ENCODE results near the gene IKZF4.
A peak's percentile ranks its signal among the peaks of the same experiment; 100 is the strongest.
"Not testable (repeated sequence)": the region's sequence is repeated elsewhere in the genome, so short reads cannot be mapped to it uniquely, and the experiment has no call there.

Gene IKZF4

DNA sequence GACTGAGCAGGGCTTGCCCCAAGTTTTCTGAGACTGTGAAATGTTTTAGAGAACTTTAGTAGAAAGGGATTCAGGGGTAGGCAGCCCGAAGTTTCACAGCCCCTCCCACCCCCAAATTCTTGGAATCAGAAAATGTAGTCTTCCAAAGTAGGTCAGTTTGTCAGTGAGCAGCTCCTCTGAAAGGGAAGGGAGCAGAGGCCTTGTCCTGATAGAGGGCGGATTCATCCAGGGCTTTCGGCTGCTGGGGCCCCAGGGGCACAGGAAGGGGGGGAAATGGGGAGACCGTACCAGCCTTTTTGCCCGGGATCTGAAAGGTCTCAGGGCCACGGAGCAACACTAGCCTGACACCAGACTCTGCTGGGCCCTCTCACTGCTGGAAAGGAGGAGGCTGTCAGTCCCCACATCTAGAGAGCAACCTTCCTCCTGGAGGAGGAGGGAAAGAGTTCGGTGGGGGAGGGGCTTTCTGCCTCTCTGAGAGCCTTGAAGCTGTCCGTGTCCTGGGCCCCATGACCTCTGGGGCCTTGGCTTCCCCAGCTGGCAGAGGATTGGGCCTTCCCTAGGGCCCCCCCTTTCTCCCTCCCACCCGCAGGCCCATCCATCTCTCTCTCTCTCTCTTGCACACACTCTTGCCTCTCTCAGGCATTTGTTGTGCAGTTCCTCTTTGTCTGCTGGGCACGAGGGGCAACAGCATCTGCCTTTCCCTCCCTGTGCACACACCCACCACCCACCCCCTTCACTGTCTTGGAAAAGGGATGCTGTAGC, at the start of gene IKZF4:
Gene IKZF4 (plus strand): TSS at position 621 of the 762 bp plus-strand sequence. CDS start 451 bp downstream, outside the sequence.
- peak; percentile 36 to 46 (median 37) for DNase-seq

GRCh38 chr12:55972042-55972441, 48.8 kb upstream of the IKZF4 start:
- DNase-seq: no peak

GRCh38 chr12:55972456-55972855, 48.4 kb upstream of the IKZF4 start:
- DNase-seq: no peak

- DNase-seq: no peak
These were observed 47.8 kb upstream of the IKZF4 start for GRCh38 chr12:55972911-55973598.

- DNase-seq: peak; percentile 99 to 100 (median 99)
These were observed 47.1 kb upstream of the IKZF4 start, which contains the start of gene RAB5B for GRCh38 chr12:55973599-55974307. TSS of gene RAB5B (plus strand) at chr12:55974078. CDS start at chr12:55986961, 12,883 bp downstream.

DNA sequence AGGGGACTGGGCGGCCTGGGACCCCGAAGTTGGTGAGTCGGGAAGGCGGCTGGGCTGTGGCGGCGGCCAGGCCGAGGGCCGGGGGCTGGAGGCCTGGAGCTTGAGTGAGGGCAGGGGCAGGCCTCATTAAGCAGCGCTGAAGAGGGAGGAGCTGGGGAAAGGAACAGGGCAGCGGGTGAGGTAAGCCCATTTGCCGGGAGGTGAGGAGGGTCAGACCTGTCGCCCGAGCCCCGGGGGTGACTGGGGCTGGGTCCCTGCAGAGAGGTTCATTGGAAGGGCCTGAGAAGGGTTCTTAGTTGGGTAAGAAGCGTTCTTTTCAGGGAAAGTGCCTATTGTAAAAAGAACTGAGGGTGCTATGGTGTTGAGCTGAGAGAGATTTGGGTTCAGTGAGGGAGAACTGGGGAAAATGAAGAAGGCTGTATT, 46.5 kb upstream of the IKZF4 start:
- DNase-seq: peak; percentile 55 to 77 (median 64)

- no peak for DNase-seq
These were observed 42.5 kb upstream of the IKZF4 start for GRCh38 chr12:55978393-55978792.

- DNase-seq: no peak
These were observed 41.8 kb upstream of the IKZF4 start for GRCh38 chr12:55979069-55979468.

DNA sequence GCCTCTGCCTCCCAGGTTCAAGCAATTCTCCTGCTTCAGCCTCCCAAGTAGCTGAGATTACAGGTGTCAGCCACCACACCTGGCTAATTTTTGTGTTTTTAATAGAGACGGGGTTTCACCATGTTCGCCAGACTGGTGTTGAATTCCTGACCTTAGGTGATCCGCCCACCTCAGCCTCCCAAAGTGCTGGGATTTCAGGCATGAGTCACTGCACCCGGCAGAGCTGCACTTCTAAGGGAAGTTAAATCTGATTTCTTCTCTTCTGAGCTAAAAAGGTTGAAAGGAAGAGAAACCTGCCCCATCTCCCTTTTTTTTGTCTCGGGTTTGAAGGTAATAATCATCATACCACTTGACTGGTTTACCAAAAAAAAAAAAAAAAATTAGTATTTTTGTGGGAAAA, 39.0 kb upstream of the IKZF4 start:
- DNase-seq: not testable (repeated sequence)

DNA sequence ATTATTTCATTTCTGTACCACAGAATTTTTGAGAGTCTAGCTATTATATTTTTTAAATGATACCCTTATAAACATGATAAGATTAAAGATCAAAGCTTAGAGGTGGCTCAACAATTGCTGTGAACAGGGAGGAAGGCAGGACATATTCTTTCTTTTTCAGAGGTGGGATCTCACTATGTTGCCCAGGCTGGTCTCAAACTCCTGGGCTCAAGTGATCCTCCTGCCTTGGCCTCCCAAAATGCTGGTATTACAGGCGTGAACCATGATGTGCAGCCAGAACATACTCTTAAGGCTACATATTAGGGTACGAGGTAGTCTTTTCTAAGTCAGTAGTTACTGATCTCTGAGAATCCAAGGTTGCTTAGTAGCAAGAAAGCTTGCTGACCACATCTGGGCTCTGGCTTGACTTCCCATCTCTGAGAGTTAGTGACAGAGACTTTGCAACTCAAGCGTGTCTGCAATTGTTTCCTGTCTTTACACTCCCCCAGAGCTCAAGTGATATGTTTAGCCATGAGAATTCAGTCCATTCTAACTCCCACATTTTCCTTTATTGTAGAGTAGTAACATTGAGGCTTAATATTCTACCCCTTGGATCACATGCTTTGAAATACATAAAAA, 38.4 kb upstream of the IKZF4 start:
- DNase-seq: peak; percentile 62 to 70 (median 63)

- peak in 1 of 3 donors; percentile 29 for DNase-seq
These were observed 37.5 kb upstream of the IKZF4 start for GRCh38 chr12:55983232-55983842.

DNA sequence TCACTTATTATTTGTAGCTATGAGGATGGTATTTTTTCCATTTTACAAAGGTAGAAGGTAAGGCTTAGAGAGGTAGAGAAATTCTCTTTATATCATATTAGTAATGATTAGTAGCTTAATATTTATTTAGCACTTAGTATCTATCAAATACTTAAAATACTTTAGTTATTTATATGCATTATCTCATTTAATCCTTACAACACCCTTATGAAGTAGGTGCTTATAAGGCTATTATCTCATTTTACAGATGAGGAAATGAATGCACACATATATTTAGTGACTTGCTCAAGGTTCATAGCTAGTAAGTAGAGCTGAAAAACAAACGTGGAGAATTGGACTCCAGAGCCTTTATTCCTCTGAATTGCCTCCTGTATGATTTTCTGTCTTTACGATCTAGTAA, 36.0 kb upstream of the IKZF4 start:
- DNase-seq: peak in 1 of 3 donors; percentile 28

GRCh38 chr12:55985341-55985740, 35.5 kb upstream of the IKZF4 start:
- DNase-seq: peak in 2 of 3 donors; percentile 8 to 32

DNA sequence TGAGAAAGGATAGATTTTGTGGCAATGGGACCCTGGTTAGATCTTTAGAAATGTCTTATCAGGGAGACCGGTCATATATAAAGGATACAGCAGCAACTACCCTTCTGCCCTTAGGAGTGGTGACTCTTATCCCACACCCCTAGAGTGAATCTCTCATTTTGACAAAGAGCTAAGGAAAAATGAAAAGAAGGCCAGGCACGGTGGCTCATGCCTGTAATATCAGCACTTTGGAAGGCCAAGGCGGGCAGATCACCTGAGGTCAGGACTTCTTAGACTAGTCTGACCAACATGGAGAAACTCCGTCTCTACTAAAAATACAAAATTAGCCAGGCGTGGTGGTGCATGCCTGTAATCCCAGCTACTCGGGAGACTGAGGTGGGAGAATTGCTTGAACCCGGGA, 34.9 kb upstream of the IKZF4 start:
- DNase-seq: not testable (repeated sequence)

DNA sequence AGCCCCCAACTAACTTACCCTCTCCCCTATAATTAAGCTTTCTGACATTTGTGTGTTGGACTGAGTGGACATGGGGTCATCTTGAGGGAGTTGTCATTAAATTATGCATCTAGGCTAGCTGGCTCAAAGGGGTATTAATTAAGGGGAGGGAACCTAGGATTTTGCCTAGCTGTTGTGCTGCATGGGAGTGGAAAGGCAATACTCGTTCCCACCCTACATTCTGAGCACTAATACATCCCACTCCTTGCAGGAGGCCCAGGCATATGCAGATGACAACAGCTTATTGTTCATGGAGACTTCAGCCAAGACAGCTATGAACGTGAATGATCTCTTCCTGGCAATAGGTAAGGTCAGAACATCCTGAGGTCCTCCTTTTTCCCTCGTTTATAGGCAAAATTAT, 29.7 kb upstream of the IKZF4 start:
- no peak for DNase-seq

GRCh38 chr12:55993230-55993853, 27.5 kb upstream of the IKZF4 start:
- no peak for DNase-seq

GRCh38 chr12:55995366-55995765, 25.5 kb upstream of the IKZF4 start:
- no peak for DNase-seq

DNA sequence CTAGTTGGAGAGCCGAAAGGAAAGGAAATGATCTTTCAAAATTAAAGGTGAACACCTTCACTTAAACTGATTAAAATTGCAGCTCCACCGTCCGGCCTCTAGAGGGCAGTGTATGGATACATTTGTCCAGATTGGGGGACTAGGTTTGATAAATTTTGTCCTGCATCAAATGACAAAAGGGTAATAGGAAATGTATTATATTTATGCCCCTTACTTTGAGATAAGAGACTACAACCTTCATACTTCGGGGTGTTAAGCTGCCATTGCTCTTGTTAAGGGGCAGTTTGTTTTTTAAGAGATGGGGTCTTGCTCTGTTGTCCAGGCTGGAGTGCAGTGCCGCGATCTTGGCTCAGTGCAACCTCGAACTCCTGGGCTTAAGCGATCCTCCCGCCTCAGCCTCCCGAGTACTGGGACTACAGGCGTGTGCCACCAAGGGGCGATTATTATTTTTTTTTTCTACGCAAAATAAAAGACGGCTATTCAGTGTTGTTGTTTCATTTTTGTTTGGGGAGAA, 24.6 kb upstream of the IKZF4 start:
- peak; percentile 66 to 80 (median 72) for DNase-seq

GRCh38 chr12:55996715-55997534, 23.9 kb upstream of the IKZF4 start, which contains the start of gene SUOX:
TSS of gene SUOX (plus strand) at chr12:55997276. CDS start at chr12:56002222, 4,946 bp downstream.
- peak; percentile 96 to 97 (median 96) for DNase-seq

DNA sequence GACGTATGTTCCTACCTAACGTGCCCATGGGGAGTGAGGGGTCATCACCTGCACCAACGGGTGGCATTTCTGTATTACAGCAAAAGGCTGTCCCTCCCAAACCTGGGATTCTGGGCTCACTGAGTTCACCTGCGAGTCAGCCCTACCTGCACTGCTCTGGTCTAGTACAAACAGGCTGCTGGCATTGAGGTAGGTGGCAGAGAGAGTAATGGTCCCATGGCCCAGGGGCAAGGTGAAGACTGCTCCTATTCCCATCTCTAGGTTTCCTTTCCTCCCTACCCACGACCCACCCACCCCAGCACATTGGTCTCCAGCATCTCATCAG, 23.3 kb upstream of the IKZF4 start:
- no peak for DNase-seq

GRCh38 chr12:55999522-55999921, 21.3 kb upstream of the IKZF4 start:
- not testable (repeated sequence) for DNase-seq

Measured in suppressor macrophage treated with lipopolysaccharide for 1 hour (primary cell).